Raji (cell line): ENCODE data around the gene CAMK2D.

Source experiments
- POLR2A ChIP-seq: IDR thresholded peaks from 2 replicates; pipeline ENCODE4 v1.6.1; 2011; ENCODE audit warnings: low read depth, low read length, control low read depth; ENCODE audit not compliant: insufficient read depth

CAMK2D gene

GRCh38 chr4:113711883-113712662 is 49.5 kb downstream of the CAMK2D start:
- TF ChIP-seq POLR2A = no peak

DNA sequence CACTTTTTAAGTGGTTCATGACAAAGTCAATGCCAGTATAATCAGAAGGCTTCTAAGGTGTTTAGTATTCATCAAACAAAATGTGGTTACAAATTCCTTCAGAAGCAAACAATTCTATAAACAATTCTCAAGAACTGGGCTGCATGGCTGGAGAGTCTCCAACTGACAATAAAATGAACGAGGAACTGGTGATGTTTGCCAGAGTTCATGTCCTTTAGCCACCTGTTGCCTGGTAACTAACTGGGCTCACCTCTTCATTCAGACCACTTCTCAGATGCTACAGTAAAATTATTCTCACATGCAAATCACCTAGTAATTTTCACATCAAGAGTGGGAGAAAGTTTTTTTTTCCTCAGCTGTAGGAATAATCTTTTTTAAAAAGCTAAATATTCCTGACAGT is 53.3 kb downstream of the CAMK2D start:
- no peak for TF ChIP-seq POLR2A

GRCh38 chr4:113707048-113707447 is 54.5 kb downstream of the CAMK2D start:
- TF ChIP-seq POLR2A = no peak

DNA sequence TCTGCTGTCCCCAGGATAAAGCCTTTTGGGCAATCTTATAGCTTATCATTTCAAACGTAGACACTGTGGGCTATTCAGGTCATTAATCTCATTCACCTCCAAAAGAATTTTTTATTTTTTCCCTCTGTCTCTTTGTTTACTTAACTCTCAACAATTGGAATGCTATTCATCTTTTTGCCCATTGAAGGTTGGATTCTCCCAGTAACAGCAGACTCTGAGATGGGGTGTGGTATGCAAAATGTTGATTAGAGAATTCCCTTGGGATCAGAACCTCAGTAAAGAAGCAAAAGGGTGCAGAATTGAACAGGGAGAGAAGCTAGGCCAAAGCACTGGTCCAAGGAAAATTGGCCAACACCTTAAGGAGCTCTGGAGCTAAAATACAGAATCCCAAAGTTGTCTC is 60.4 kb downstream of the CAMK2D start:
- no peak for TF ChIP-seq POLR2A

DNA sequence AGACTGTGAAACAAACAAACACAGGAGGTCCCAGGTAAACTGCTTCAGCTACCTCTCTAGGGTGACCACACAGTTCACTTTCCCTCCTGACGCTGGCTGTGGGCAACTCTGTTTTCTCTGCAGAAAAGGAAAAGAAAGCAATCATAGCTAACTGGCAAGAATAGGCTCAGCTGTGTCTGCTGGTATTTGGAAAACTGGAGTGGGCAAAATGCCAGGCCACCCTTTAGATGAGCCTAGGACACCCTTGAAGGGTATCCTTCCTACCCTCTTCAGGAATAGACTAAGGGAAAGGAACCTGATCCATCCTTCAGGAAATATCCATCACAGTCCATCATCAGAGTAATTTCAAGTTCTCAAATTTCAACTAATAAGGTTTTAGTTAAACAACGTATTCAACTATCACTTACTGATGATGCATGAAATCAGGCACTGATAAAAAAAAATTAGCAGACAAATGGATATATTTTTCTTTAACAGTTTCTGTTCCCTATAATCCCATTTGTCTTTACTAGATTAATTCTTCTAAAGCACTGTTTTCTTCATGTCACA is 60.9 kb downstream of the CAMK2D start:
- no peak for TF ChIP-seq POLR2A

GRCh38 chr4:113699772-113700171 is 61.8 kb downstream of the CAMK2D start:
- TF ChIP-seq POLR2A = no peak

DNA sequence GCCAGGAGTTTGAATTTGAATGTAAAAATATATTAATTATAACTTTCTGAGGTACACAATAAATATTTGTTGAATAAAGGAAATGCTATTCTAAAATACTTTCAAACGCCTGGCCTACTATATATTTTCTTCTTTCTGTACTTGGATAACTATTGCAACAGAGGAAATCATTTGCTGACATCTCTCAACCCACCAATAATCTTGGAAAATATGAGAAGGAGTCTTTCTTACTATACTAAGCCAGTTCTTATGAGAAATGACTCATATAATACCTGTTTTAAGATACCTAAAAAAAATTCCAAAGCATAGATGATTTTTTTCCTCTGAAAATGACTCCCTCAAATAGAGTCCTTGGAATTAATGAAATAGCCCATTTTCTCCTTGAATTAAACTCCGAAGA is 64.1 kb downstream of the CAMK2D start:
- TF ChIP-seq POLR2A = no peak

DNA sequence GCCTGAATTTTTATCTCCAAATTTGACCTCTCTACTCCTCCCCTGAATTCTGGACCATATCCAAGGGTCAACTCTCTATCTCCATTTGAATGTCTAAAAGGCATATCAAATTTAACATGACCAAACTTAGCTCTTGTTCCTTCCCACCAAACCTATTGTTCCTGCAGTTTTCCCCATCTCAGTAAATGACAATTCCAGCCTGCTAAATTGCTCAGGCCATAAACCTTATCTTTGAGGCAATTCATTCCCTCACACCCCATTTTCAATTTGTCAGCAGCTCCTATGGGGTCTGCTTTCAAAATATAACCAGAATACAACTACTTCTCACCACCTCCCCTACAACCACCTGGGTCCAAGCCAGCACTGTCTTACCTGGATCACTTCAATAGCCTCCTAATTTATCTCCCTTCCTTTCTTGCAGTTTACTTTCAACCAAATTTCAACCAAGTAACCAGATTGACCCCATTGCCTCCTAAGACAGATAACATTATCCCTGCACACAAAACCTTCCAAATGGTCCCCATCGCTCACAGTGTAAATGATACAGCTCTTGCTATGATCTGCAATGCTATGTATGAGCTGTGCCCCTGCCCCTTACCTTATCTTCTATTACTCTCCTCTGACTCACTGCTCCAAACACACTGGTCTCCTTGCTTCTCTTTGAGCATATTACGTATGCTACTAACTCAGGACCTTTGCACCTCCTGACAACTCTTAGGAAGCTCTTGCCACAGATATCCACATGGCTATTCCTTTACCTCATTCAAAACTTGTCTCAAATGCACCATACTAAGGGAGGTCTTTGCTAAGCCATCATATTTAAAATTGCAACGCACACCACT is 66.0 kb downstream of the CAMK2D start:
- TF ChIP-seq POLR2A = no peak

DNA sequence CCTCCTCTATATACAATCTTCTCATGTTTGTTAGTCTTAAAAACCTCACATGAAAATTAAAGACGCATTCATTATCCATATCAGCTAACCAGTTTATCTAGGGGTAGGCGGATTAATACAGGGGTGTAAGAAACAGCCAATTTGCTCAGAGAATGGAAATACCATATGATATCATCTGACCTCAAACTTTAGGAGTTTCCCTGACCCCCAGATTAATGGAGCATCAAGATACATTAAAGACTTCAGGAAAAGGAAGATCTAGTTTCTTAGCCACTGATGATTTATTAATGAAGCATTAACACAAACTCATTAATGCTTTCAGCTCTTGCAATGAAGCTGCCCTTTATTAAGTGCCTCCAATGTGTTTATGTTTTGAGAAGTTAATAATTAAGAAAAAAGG is 67.5 kb downstream of the CAMK2D start:
- TF ChIP-seq POLR2A = no peak

DNA sequence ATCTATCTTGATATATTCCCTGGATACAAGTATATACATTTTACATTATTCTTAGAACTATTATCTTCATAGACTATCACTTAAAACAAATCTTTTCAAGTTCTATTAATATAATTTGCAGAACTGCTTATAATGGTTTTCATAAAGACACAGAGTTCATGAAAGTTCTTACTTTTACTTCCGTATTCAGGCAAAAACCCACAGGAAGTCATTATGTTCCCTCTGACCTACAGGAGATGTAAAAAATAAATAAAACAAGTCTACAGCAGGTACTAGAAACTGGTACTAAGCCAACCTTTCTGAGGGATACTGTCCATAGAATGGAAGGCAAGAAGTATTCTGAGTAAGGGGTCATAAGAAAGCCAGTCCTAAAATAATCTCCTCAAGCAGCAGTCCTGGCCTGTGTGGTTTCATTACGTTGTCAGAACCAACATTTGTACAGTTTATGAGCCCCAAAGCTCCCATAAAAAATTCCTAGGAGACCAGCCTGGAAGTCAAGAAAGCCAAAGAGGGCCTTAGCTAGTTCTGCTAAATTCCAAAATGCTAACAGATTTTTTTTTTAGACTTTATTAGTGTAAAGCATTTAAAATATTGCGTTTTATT is 68.6 kb downstream of the CAMK2D start:
- TF ChIP-seq POLR2A = no peak

GRCh38 chr4:113691676-113692075 is 69.9 kb downstream of the CAMK2D start:
- TF ChIP-seq POLR2A = no peak

GRCh38 chr4:113689394-113689793 is 72.1 kb downstream of the CAMK2D start:
- TF ChIP-seq POLR2A = no peak

GRCh38 chr4:113687067-113687718 is 74.3 kb downstream of the CAMK2D start:
- no peak for TF ChIP-seq POLR2A

DNA sequence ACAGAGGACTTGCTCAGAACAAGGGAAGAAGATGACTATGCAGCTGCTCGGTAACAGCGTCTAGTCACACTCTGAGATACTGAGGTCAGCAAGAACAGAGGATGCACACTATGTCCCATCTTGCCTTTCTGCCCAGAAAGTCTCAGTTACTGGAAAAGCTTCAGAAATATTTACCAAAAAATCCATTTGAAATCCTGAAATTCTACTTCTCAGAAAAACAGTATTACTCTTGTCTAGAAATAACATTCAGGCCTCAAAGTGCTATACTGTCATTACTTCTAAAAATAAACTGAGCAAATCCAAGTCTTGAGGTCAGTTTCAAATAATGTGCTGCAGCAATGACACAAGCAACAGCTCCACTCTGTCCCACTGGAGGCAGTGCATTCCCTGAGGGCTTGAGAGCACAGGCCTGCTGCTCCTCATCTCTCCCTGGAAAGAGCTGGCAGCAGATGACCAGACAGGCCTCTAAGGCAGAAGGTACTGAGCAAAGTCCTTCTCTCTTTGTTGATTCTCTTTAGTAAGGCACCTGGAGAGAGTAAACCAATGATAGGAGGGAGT is 76.9 kb downstream of the CAMK2D start:
- no peak for TF ChIP-seq POLR2A
